GM12878 (cell line): Measurements from ENCODE around the gene PUM2.

Experiments used
- ATF2 ChIP-seq: IDR thresholded peaks from 2 replicates; pipeline ENCODE4 v1.6.1; 2012; ENCODE audit warnings: low read length, inconsistent platforms
- BRCA1 ChIP-seq: IDR thresholded peaks from 2 replicates; pipeline ENCODE4 v1.6.1; 2011; ENCODE audit warnings: low read depth, low read length, improper control_type of control experiment
- CTCF ChIP-seq, 3 experiments: IDR thresholded peaks in 2 of 3; conservative IDR thresholded peaks in 1 of 3; 2 replicates each; pipeline ENCODE4 v1.5.1; 2011; ENCODE audit warnings: low read depth in 3 of 3, low read length in 3 of 3, mild to moderate bottlenecking in 3 of 3, control low read depth in 2 of 3, moderate library complexity in 2 of 3, inconsistent platforms in 1 of 3, mixed read lengths in 1 of 3; ENCODE audit not compliant: control insufficient read depth in 2 of 3, insufficient read depth in 1 of 3; ENCODE audit errors: extremely low read depth in 1 of 3
- POLR2A ChIP-seq: IDR thresholded peaks from 2 replicates; pipeline ENCODE4 v1.6.1; 2011; ENCODE audit warnings: low read depth, mild to moderate bottlenecking, low read length
- POLR2AphosphoS5 ChIP-seq: IDR thresholded peaks from 2 replicates; pipeline ENCODE4 v1.6.1; 2011; ENCODE audit warnings: mild to moderate bottlenecking, low read length, inconsistent platforms
- POU2F2 ChIP-seq: IDR thresholded peaks from 3 replicates; pipeline ENCODE4 v1.6.1; 2011; ENCODE audit warnings: low read depth, mild to moderate bottlenecking, low read length, borderline replicate concordance
- RB1 ChIP-seq: fragments of 450-650 bp; formaldehyde crosslinking; IDR thresholded peaks from 2 replicates; pipeline ENCODE4 v1.6.1; 2017; ENCODE audit warnings: mild to moderate bottlenecking, borderline replicate concordance
- TCF7 ChIP-seq: IDR thresholded peaks from 2 replicates; pipeline ENCODE4 v1.6.1; 2014; ENCODE audit warnings: antibody characterized with exemption, borderline replicate concordance

GRCh38 chr2:20304411-20304810, 46.2 kb downstream of the PUM2 start:
- TF ChIP-seq TCF7 (no peak), POU2F2 (no peak), CTCF (IDR thresholded peaks at IDR 0.05 in 2 of 3, conservative IDR thresholded peaks at IDR 0.05 in 1 of 3; ENCODE audit: control insufficient read depth in 2 of 3, extremely low read depth in 1 of 3, insufficient read depth in 1 of 3, low read depth in 3 of 3, low read length in 3 of 3) (no peak), ATF2 (no peak), POLR2A (no peak), BRCA1 (no peak), RB1 (no peak), POLR2AphosphoS5 (no peak)
